H1 (cell line): ENCODE data around the gene DOK1. TPM values are rescaled to one million over a fixed set of nuclear protein-coding genes. Genes with fewer than 3 reads are reported as not detected.

Source experiments
- JUND ChIP-seq: IDR thresholded peaks from 2 replicates; pipeline ENCODE4 v1.6.1; 2011; ENCODE audit warnings: mild to moderate bottlenecking, improper control_type of control experiment, low read length
- MAX ChIP-seq: IDR thresholded peaks from 2 replicates; pipeline ENCODE4 v1.6.1; 2012; ENCODE audit warnings: inconsistent platforms
- PHF8 ChIP-seq: fragments of 200-600 bp; sonication (generic); conservative IDR thresholded peaks from 2 replicates; pipeline ENCODE4 v1.7.1; 2012; ENCODE audit warnings: low read depth, mild to moderate bottlenecking, inconsistent platforms, low read length, moderate library complexity
- RXRA ChIP-seq: IDR thresholded peaks from 2 replicates; pipeline ENCODE4 v1.6.1; 2011; ENCODE audit warnings: low read depth, mild to moderate bottlenecking, low read length, moderate library complexity; ENCODE audit not compliant: insufficient read depth
- polyA plus RNA-seq, 7 experiments: library from polyadenylated mRNA; depleted of rRNA in 3 of 7; stranded (reverse) in 5 of 7; unstranded in 2 of 7; fragments of >200 nt in 5 of 7; fragments of 200-250 nt in 2 of 7; gene quantifications; 1 replicate in 5 of 7; 2 replicates in 1 of 7; 4 replicates in 1 of 7; pipeline versions ENCODE4 v1.2.1 to v1.2.3, GENCODE V29; 2011 to 2013; ENCODE audit warnings: missing spikeins in 2 of 7, mixed read lengths in 2 of 7
- total RNA-seq: library from RNA; stranded (reverse); fragmentation: NEBNext Ultra II Directional; extraction: Animal tissue kit (Norgen Biotek cat#: 25700); gene quantifications from 2 replicates; pipeline ENCODE4 v1.2.1, GENCODE V29; 2021

Gene DOK1
- total and polyA plus RNA-seq, 2 of the 8 experiments (the other 6 are each of a cell fraction or from before 2014, with no cell fraction given): 11.0 to 14.3 TPM

GRCh38 chr2:74567881-74568280 lies 13.4 kb downstream of the DOK1 start (continued):
- TF ChIP-seq JUND: no peak
- no peak for TF ChIP-seq PHF8
- no peak for TF ChIP-seq MAX
- no peak for TF ChIP-seq RXRA
